Panc1 (cell line): ENCODE results near the gene UBE2J2.

Experiments used
- POLR2AphosphoS5 ChIP-seq: IDR thresholded peaks from 2 replicates; pipeline ENCODE4 v1.6.1; 2012; ENCODE audit warnings: mild to moderate bottlenecking, low read depth, low read length, moderate library complexity
- SIN3A ChIP-seq: IDR thresholded peaks from 2 replicates; pipeline ENCODE4 v1.6.1; 2012; ENCODE audit warnings: low read depth, mild to moderate bottlenecking, low read length, moderate library complexity, borderline replicate concordance; ENCODE audit not compliant: insufficient read depth
- TCF7L2 ChIP-seq: IDR thresholded peaks from 2 replicates; pipeline ENCODE4 v1.6.1; 2011; ENCODE audit warnings: mild to moderate bottlenecking, low read depth, low read length, inconsistent platforms
- TF ChIP-seq, protein P1 (sequence below): fragments of 450-650 bp; IDR thresholded peaks from 2 replicates; pipeline ENCODE4 v1.5.1; 2017; ENCODE audit warnings: mild to moderate bottlenecking
- TF ChIP-seq, protein P2 (sequence below), 2 experiments: IDR thresholded peaks; 2 replicates each; pipeline ENCODE4 v1.6.1; 2011 to 2012; ENCODE audit warnings: low read depth in 2 of 2, control low read depth in 1 of 2, low read length in 1 of 2, mild to moderate bottlenecking in 1 of 2, moderate library complexity in 1 of 2; ENCODE audit not compliant: insufficient read depth in 1 of 2

GRCh38 chr1:1208713-1209433, 64.8 kb downstream of the UBE2J2 start:
- TF ChIP-seq, protein P1, sequence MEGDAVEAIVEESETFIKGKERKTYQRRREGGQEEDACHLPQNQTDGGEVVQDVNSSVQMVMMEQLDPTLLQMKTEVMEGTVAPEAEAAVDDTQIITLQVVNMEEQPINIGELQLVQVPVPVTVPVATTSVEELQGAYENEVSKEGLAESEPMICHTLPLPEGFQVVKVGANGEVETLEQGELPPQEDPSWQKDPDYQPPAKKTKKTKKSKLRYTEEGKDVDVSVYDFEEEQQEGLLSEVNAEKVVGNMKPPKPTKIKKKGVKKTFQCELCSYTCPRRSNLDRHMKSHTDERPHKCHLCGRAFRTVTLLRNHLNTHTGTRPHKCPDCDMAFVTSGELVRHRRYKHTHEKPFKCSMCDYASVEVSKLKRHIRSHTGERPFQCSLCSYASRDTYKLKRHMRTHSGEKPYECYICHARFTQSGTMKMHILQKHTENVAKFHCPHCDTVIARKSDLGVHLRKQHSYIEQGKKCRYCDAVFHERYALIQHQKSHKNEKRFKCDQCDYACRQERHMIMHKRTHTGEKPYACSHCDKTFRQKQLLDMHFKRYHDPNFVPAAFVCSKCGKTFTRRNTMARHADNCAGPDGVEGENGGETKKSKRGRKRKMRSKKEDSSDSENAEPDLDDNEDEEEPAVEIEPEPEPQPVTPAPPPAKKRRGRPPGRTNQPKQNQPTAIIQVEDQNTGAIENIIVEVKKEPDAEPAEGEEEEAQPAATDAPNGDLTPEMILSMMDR = no peak
- TF ChIP-seq POLR2AphosphoS5 = no peak
- no peak for TF ChIP-seq TCF7L2
- TF ChIP-seq, protein P2, sequence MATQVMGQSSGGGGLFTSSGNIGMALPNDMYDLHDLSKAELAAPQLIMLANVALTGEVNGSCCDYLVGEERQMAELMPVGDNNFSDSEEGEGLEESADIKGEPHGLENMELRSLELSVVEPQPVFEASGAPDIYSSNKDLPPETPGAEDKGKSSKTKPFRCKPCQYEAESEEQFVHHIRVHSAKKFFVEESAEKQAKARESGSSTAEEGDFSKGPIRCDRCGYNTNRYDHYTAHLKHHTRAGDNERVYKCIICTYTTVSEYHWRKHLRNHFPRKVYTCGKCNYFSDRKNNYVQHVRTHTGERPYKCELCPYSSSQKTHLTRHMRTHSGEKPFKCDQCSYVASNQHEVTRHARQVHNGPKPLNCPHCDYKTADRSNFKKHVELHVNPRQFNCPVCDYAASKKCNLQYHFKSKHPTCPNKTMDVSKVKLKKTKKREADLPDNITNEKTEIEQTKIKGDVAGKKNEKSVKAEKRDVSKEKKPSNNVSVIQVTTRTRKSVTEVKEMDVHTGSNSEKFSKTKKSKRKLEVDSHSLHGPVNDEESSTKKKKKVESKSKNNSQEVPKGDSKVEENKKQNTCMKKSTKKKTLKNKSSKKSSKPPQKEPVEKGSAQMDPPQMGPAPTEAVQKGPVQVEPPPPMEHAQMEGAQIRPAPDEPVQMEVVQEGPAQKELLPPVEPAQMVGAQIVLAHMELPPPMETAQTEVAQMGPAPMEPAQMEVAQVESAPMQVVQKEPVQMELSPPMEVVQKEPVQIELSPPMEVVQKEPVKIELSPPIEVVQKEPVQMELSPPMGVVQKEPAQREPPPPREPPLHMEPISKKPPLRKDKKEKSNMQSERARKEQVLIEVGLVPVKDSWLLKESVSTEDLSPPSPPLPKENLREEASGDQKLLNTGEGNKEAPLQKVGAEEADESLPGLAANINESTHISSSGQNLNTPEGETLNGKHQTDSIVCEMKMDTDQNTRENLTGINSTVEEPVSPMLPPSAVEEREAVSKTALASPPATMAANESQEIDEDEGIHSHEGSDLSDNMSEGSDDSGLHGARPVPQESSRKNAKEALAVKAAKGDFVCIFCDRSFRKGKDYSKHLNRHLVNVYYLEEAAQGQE (IDR thresholded peaks at IDR 0.05; ENCODE audit: insufficient read depth in 1 of 2, low read depth in 2 of 2, low read length in 1 of 2) = no peak
- TF ChIP-seq SIN3A = no peak
